Measurements from ENCODE around the gene SPATA12.

DNA sequence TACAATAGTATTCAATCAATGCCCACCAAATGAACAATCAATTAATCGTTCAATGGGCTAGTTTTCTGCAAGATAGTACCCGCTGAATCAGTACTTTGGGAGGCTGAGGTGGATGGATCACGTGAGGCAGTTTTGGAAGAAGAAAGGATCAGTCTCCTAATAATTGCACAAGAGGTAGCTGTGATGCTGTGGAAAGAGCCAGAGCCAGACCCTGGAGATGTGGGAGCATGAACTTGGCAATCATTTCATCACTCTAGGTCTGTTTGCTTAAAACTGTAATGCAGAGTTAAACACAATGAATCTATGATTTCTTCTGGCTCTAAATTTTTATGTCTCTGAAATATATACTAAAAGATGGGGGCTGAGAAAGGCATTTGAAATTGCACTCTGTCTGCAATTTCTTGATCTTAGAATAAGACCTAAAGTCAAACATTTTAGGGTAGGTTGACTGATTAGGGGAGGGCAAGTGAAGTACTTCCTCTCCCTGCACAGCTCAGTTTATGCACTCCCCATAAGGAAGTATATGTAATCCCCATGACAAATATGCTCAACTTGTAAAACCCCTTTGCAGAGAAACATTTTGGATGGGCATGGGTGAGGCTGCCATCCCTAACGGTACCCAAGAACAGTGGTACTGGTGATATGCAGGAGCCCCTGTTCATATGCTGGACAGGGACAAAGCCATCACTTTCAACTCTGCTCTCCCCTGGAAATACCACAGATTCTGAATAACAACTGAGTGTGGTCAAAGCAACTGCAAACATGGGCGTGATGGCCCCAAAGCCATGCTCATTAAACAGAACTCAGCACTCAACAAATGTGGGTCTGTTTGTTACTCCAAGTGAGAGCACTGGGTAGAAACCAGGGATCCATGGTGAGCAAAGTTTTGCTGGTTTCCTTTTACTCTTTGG lies 28.6 kb upstream of the SPATA12 start:
- TF ChIP-seq, protein P1, sequence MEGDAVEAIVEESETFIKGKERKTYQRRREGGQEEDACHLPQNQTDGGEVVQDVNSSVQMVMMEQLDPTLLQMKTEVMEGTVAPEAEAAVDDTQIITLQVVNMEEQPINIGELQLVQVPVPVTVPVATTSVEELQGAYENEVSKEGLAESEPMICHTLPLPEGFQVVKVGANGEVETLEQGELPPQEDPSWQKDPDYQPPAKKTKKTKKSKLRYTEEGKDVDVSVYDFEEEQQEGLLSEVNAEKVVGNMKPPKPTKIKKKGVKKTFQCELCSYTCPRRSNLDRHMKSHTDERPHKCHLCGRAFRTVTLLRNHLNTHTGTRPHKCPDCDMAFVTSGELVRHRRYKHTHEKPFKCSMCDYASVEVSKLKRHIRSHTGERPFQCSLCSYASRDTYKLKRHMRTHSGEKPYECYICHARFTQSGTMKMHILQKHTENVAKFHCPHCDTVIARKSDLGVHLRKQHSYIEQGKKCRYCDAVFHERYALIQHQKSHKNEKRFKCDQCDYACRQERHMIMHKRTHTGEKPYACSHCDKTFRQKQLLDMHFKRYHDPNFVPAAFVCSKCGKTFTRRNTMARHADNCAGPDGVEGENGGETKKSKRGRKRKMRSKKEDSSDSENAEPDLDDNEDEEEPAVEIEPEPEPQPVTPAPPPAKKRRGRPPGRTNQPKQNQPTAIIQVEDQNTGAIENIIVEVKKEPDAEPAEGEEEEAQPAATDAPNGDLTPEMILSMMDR (IDR thresholded peaks at IDR 0.05) = no peak
- TF ChIP-seq EP300 (IDR thresholded peaks at IDR 0.05) (no peak), POLR2A (IDR thresholded peaks at IDR 0.05) (no peak)

All from gastroesophageal sphincter (tissue), 3 donors.